Measurements from ENCODE around the gene COPS3.

DNA sequence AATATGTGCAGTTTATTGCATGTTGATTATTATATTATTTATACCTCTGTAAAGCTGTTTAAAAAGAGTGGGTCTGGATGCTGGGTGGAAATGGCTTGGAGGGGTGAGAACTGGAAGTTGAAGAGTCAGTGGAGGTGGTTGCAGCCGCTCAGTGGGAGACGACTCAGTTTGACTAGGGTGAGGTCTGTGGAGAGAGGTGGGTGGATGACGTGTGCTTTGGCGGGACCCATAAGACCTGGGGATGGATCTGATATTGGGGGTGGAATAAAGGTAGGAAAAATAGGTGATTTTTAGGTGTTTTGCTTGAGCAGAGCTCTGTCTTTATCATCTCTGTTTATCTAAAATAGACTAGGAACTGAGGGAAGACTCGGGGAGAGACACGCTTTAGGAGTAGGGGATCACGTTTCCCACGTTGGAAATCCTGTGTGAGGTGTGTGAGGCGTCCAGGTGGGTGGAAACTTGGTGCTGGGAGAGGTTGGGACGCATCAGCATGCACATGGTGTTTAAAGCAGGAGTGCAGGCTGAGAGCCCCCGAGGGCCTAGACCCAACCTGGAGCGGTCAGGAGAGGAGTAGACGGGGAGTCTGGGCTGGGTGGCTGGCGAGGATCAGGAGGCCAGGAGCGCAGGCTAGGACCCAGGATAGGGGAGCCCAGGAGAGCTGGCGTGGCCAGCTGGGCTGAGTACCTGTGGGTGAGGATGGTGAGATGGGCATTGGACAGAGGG, 39.3 kb upstream of the COPS3 start:
- no peak for TF ChIP-seq EGR1 (IDR thresholded peaks at IDR 0.05)
- TF ChIP-seq EP300 (IDR thresholded peaks at IDR 0.05; ENCODE audit: borderline replicate concordance) = no peak
- TF ChIP-seq YY1 (IDR thresholded peaks at IDR 0.05; ENCODE audit: low read depth) = no peak
- TF ChIP-seq, protein P1, sequence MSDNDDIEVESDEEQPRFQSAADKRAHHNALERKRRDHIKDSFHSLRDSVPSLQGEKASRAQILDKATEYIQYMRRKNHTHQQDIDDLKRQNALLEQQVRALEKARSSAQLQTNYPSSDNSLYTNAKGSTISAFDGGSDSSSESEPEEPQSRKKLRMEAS (IDR thresholded peaks at IDR 0.05) = no peak
